IMR-90 (cell line): ENCODE results near the gene NOL12. TPM values are rescaled to one million over a fixed set of nuclear protein-coding genes. Genes with fewer than 3 reads are reported as not detected.
A peak's percentile ranks its signal among the peaks of the same experiment; 100 is the strongest.

ENCODE experiments used
- ATAC-seq: fragments of 200-7000 bp; cut with Tn5 transposase; 2 replicates; pipeline ENCODE4 v1.9.1; 2020; ENCODE audit warnings: low read depth, mild to moderate bottlenecking, moderate library complexity
- BruUV-seq: library from RNA; stranded (reverse); fragments of 400-500 nt; replicated peaks from 2 replicates; lab custom pipeline; 2021; lab: Mats Ljungman, UMichigan
- CTCF ChIA-PET: fragments of 300-600 bp; formaldehyde crosslinking; extraction: SDS; loops from one replicate; lab custom pipeline; 2021; ENCODE audit warnings: antibody characterized with exemption; lab: Yijun Ruan, JAX
- POLR2A ChIA-PET: fragments of 300-600 bp; sonication (Branson Sonifier 250); formaldehyde crosslinking; loops from one replicate; lab custom pipeline; 2022; ENCODE audit warnings: antibody characterized with exemption; ENCODE audit not compliant: unreplicated experiment; lab: Charles Lee
- DNase-seq: peaks from one replicate; pipeline ENCODE4 v3.0.0; 2013
- H2AFZ ChIP-seq: replicated peaks from 2 replicates; pipeline ENCODE3; 2013; ENCODE audit warnings: low read length, mild to moderate bottlenecking; ENCODE audit not compliant: poor library complexity
- H2AK5ac ChIP-seq: 2 replicates; pipeline ENCODE4 v1.6.1; 2013; ENCODE audit warnings: low read depth, low read length, inconsistent platforms
- H2AK9ac ChIP-seq: replicated peaks from 2 replicates; pipeline ENCODE3; 2013; ENCODE audit warnings: mild to moderate bottlenecking, low read depth, low read length, moderate library complexity; ENCODE audit not compliant: poor library complexity
- H2BK120ac ChIP-seq: 2 replicates; pipeline ENCODE4 v1.6.1; 2013; ENCODE audit warnings: low read depth, low read length, inconsistent platforms
- H2BK15ac ChIP-seq: 3 replicates; pipeline ENCODE4 v1.6.1; 2013; ENCODE audit warnings: low read depth, low read length, inconsistent platforms
- H2BK20ac ChIP-seq: 2 replicates; pipeline ENCODE4 v1.6.1; 2013; ENCODE audit warnings: low read depth, mild to moderate bottlenecking, inconsistent platforms, low read length, moderate library complexity
- H2BK5ac ChIP-seq: 2 replicates; pipeline ENCODE4 v1.6.1; 2013; ENCODE audit warnings: mild to moderate bottlenecking, low read depth, low read length, inconsistent platforms; ENCODE audit not compliant: poor library complexity, severe bottlenecking
- H3K14ac ChIP-seq: replicated peaks from 2 replicates; pipeline ENCODE4 v1.6.1; 2013; ENCODE audit warnings: low read depth, low read length, inconsistent platforms
- H3K18ac ChIP-seq: 2 replicates; pipeline ENCODE4 v1.6.1; 2013; ENCODE audit warnings: low read depth, low read length, control low read depth
- H3K23ac ChIP-seq: 2 replicates; pipeline ENCODE4 v1.6.1; 2013; ENCODE audit warnings: low read depth, low read length, inconsistent platforms
- H3K27ac ChIP-seq: 2 replicates; pipeline ENCODE4 v1.5.1; 2013; ENCODE audit warnings: mild to moderate bottlenecking, control low read depth, low read length; ENCODE audit not compliant: insufficient read depth
- H3K27me3 ChIP-seq: 2 replicates; pipeline ENCODE4 v1.6.1; 2013; ENCODE audit warnings: low read length; ENCODE audit not compliant: control insufficient read depth, insufficient read depth
- H3K36me3 ChIP-seq: 2 replicates; pipeline ENCODE4 v1.6.1; 2013; ENCODE audit warnings: low read length, mixed read lengths; ENCODE audit not compliant: control insufficient read depth, insufficient read depth
- H3K4ac ChIP-seq: 2 replicates; pipeline ENCODE4 v1.6.1; 2013; ENCODE audit warnings: low read depth, low read length, inconsistent platforms
- H3K4me1 ChIP-seq: 2 replicates; pipeline ENCODE4 v1.6.1; 2013; ENCODE audit warnings: low read length, mixed read lengths; ENCODE audit not compliant: control insufficient read depth, insufficient read depth
- H3K4me2 ChIP-seq: 2 replicates; pipeline ENCODE4 v1.6.1; 2013; ENCODE audit warnings: low read depth, mild to moderate bottlenecking, control low read depth, low read length, moderate library complexity
- H3K4me3 ChIP-seq: 2 replicates; pipeline ENCODE4 v1.5.1; 2013; ENCODE audit warnings: low read depth, mild to moderate bottlenecking, control low read depth, low read length, moderate library complexity; ENCODE audit not compliant: insufficient read depth
- H3K56ac ChIP-seq: 2 replicates; pipeline ENCODE4 v1.6.1; 2013; ENCODE audit warnings: low read length, inconsistent platforms; ENCODE audit not compliant: insufficient read depth; ENCODE audit errors: extremely low read depth
- H3K79me1 ChIP-seq, 2 experiments: 2 replicates each; pipeline ENCODE4 v1.6.1; 2013; ENCODE audit warnings: low read length in 2 of 2, inconsistent platforms in 1 of 2, low read depth in 1 of 2
- H3K9ac ChIP-seq: 2 replicates; pipeline ENCODE4 v1.6.1; 2013; ENCODE audit warnings: low read depth, low read length, control low read depth
- H3K9me1 ChIP-seq: 2 replicates; pipeline ENCODE4 v1.6.1; 2013; ENCODE audit warnings: low read length, inconsistent platforms; ENCODE audit not compliant: insufficient read depth
- H3K9me3 ChIP-seq: 2 replicates; pipeline ENCODE4 v1.6.1; 2013; ENCODE audit warnings: low read length; ENCODE audit not compliant: control insufficient read depth, insufficient read depth
- H4K20me1 ChIP-seq: 2 replicates; pipeline ENCODE4 v1.6.1; 2013; ENCODE audit warnings: low read length, inconsistent platforms; ENCODE audit not compliant: insufficient read depth
- H4K5ac ChIP-seq: 2 replicates; pipeline ENCODE4 v1.6.1; 2013; ENCODE audit warnings: mild to moderate bottlenecking, low read depth, low read length, control low read depth
- H4K8ac ChIP-seq, 2 experiments: 2 replicates each; pipeline ENCODE4 v1.6.1; 2013; ENCODE audit warnings: low read depth in 2 of 2, low read length in 2 of 2, control low read depth in 1 of 2, inconsistent platforms in 1 of 2
- H4K91ac ChIP-seq: 2 replicates; pipeline ENCODE4 v1.6.1; 2013; ENCODE audit warnings: low read depth, low read length, inconsistent platforms; ENCODE audit not compliant: insufficient read depth
- CTCF ChIP-seq: conservative IDR thresholded peaks from 2 replicates; pipeline ENCODE4 v1.5.1; 2012; ENCODE audit warnings: mild to moderate bottlenecking, low read depth, low read length, improper control_type of control experiment
- MXI1 ChIP-seq: IDR thresholded peaks from 2 replicates; pipeline ENCODE4 v1.6.1; 2012; ENCODE audit warnings: low read depth, mild to moderate bottlenecking, low read length, moderate library complexity, borderline replicate concordance
- WGBS, 2 experiments: methylation state at CpG; one replicate each; pipeline versions ENCODE4 v1.1.5 to v1.1.7; 2013; ENCODE audit warnings: missing lambda C conversion rate in 2 of 2; ENCODE audit not compliant: insufficient read length in 1 of 2; ENCODE audit errors: extremely low coverage in 2 of 2; 5-methylcytosine and 5-hydroxymethylcytosine counted together
- dilution Hi-C: fragments of 300-500 bp; cut with HindIII; formaldehyde crosslinking; loops from one replicate; pipeline ENCODE4 v1.14.3; 2018; ENCODE audit warnings: low sequenced_read_pairs; ENCODE audit not compliant: unreplicated experiment
- in situ Hi-C: fragments of 300-500 bp; cut with MboI; formaldehyde crosslinking; loops from 3 replicates; pipeline ENCODE4 v1.14.3; 2019; ENCODE audit warnings: low sequenced_read_pairs, inconsistent platforms, mixed read lengths
- intact Hi-C: fragments of 100-400 bp; cut with micrococcal nuclease; formaldehyde crosslinking; loops from 2 replicates; pipeline ENCODE4 v1.10.0; 2022
- polyA plus RNA-seq, 3 experiments: library from polyadenylated mRNA; depleted of rRNA; stranded (reverse); fragments of >200 nt; gene quantifications; 2 replicates each; pipeline ENCODE4 v1.2.3, GENCODE V29; 2012; ENCODE audit warnings: low replicate concordance in 1 of 3
- total RNA-seq: library from RNA; depleted of rRNA; stranded (reverse); fragments of >200 nt; gene quantifications from 2 replicates; pipeline ENCODE4 v1.2.3, GENCODE V29; 2012

NOL12 gene
- total and polyA plus RNA-seq, 2 of the 4 experiments (the other 2 are of a cell fraction), result 16.0 to 25.6 TPM

GRCh38 chr22:37657590-37658132 is 28.5 kb upstream of the NOL12 start:
- Histone ChIP-seq H2AFZ (peak overlapping the region; percentile 95), H3K4ac (peak overlapping the region; percentile 74; the same call in 1 of the 2 replicates), H3K9ac (peak overlapping the region; percentile 79), H4K8ac (peak overlapping the region; percentile 95 to 99), H3K56ac (peak overlapping the region; percentile 67; the same call in 1 of the 2 replicates), H2BK5ac (peak overlapping the region; percentile 73), H2BK15ac (peak overlapping the region; percentile 95; the same call in 1 of the 3 replicates), H3K27me3 (no peaks in the 10 kb centered on the region), H3K4me2 (peak overlapping the region; percentile 92), H2AK5ac (no peak overlapping the region), H4K5ac (peak overlapping the region; percentile 91), H3K4me3 (peak overlapping the region; percentile 52), H3K9me1 (peaks cover 11% of the 10 kb centered on the region), H3K18ac (no peak overlapping the region), H2BK120ac (no peak overlapping the region; the same call in 1 of the 2 replicates), H3K27ac (peak overlapping the region; percentile 74), H2BK20ac (no peak overlapping the region), H4K20me1 (peaks cover 26% of the 10 kb centered on the region), H3K36me3 (peaks cover 14% of the 10 kb centered on the region), H3K79me1 (peaks cover 17 to 37% of the 10 kb centered on the region in 2 experiments; a peak in 3 of 4 replicates), H3K23ac (no peak overlapping the region), H3K9me3 (no peaks in the 10 kb centered on the region), H3K14ac (peak overlapping the region; percentile 80; the same call in 1 of the 2 replicates), H4K91ac (peak overlapping the region; percentile 83; the same call in 1 of the 2 replicates), H2AK9ac (peak overlapping the region; percentile 46), H3K4me1 (peaks cover 21% of the 10 kb centered on the region)
- ATAC-seq (no peak), DNase-seq (peak; percentile 7)
- dilution Hi-C loops (no loop called here), intact Hi-C loops (no loop called here), in situ Hi-C loops (no loop called here)
- BruUV-seq, result no TSS peak
- ChIA-PET POLR2A (interaction anchor here (0.7 to 2.0 kb wide), 5 partner anchors 14 to 36 kb away, joined by 3 to 14 read pairs (median 6); partner anchors contain the start of gene LGALS1), CTCF (interaction anchor here (0.6 to 2.6 kb wide), 3 partner anchors 14 to 22 kb away, joined by 4 to 12 read pairs (median 4); partner anchors contain the start of gene LGALS1)
- WGBS, 2 experiments, result 7% methylated on average over 3 of the region's 6 CpGs; no CpG with 5 or more reads in 1 of the 2 experiments
- no peak for TF ChIP-seq MXI1
- TF ChIP-seq CTCF, result no peak
